Mesodermal cell (in vitro differentiated cells): ENCODE data around the gene ADIPOR2.

Source experiments
- H3K27ac ChIP-seq: 2 replicates; pipeline ENCODE4 v1.7.0; 2013; ENCODE audit warnings: mild to moderate bottlenecking, low read depth, low read length, moderate library complexity; ENCODE audit not compliant: severe bottlenecking
- H3K36me3 ChIP-seq: 2 replicates; pipeline ENCODE4 v1.7.1; 2013; ENCODE audit warnings: mild to moderate bottlenecking, low read length, moderate library complexity; ENCODE audit not compliant: control insufficient read depth, insufficient read depth
- H3K4me1 ChIP-seq: one replicate; pipeline ENCODE4 v1.7.1; 2013; ENCODE audit warnings: mild to moderate bottlenecking, low read length; ENCODE audit not compliant: insufficient read depth, control insufficient read depth, poor library complexity, severe bottlenecking
- H3K4me3 ChIP-seq: 2 replicates; pipeline ENCODE4 v1.7.0; 2013; ENCODE audit warnings: low read length, control low read depth, mild to moderate bottlenecking; ENCODE audit not compliant: insufficient read depth, poor library complexity, severe bottlenecking; ENCODE audit errors: extremely low read depth
- H3K9me3 ChIP-seq: 2 replicates; pipeline ENCODE4 v1.7.1; 2013; ENCODE audit warnings: mild to moderate bottlenecking, low read length, moderate library complexity; ENCODE audit not compliant: control insufficient read depth
- WGBS, 2 experiments: methylation state at CpG; one replicate each; pipeline ENCODE4 v1.1.5; 2013; ENCODE audit warnings: missing lambda C conversion rate in 2 of 2; ENCODE audit not compliant: insufficient coverage in 2 of 2; 5-methylcytosine and 5-hydroxymethylcytosine counted together

ADIPOR2 gene

GRCh38 chr12:1761857-1762256 is 71.0 kb downstream of the ADIPOR2 start:
- Histone ChIP-seq H3K4me1 (peaks cover 7% of the 10 kb centered on the region), H3K4me3 (no peak overlapping the region), H3K9me3 (no peaks in the 10 kb centered on the region), H3K27ac (no peak overlapping the region), H3K36me3 (peaks cover 21% of the 10 kb centered on the region)
- WGBS, 2 experiments, result 93 to 95% methylated on average over 3 of the region's 3 CpGs

GRCh38 chr12:1763153-1763552 is 72.3 kb downstream of the ADIPOR2 start:
- Histone ChIP-seq H3K27ac (no peak overlapping the region), H3K4me3 (no peak overlapping the region), H3K9me3 (no peaks in the 10 kb centered on the region), H3K4me1 (peaks cover 7% of the 10 kb centered on the region), H3K36me3 (peaks cover 11% of the 10 kb centered on the region)
- WGBS, 2 experiments, result 95 to 100% methylated on average over 2 of the region's 2 CpGs

DNA sequence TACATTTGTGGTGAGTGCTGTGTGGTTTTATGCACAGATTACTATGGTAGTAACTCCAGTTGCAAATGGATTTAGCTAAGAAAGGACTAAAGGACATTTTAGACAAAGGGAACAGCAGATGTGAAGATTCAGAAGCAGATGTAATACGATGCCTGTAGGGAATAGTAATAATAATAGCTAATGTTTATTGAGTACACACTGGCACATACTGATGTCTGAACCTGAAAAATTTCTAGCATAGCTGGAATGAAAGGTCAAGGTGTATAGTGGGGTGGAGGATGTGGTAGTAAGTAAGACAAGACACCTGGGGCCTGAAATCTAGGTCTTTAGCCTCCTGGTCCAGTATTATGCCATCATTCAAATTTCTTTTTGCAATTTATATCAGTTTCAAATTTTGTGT is 75.2 kb downstream of the ADIPOR2 start:
- Histone ChIP-seq H3K9me3 (no peaks in the 10 kb centered on the region), H3K36me3 (peaks cover 18% of the 10 kb centered on the region), H3K4me1 (no peaks in the 10 kb centered on the region), H3K4me3 (no peak overlapping the region), H3K27ac (no peak overlapping the region)
- WGBS, 2 experiments, result 71 to 100% methylated on average over 1 of the region's 1 CpG

- H3K4me1 ChIP-seq, result no peaks in the 10 kb centered on the region
- H3K36me3 ChIP-seq, result peaks cover 14% of the 10 kb centered on the region
- no peaks in the 10 kb centered on the region for H3K9me3 ChIP-seq
- WGBS, 2 experiments, result no CpG with 5 or more reads among the region's 1 CpG
- no peak overlapping the region for H3K4me3 ChIP-seq
- no peak overlapping the region for H3K27ac ChIP-seq
These were observed 76.7 kb downstream of the ADIPOR2 start for GRCh38 chr12:1767407-1768090.

- no CpG with 5 or more reads among the region's 1 CpG for WGBS, 2 experiments
- H3K27ac ChIP-seq, result no peak overlapping the region
- no peaks in the 10 kb centered on the region for H3K9me3 ChIP-seq
- peaks cover 12% of the 10 kb centered on the region for H3K36me3 ChIP-seq
- H3K4me1 ChIP-seq, result no peaks in the 10 kb centered on the region
- no peak overlapping the region for H3K4me3 ChIP-seq
These were observed 77.7 kb downstream of the ADIPOR2 start for GRCh38 chr12:1768615-1769014.

GRCh38 chr12:1769809-1770494 is 79.1 kb downstream of the ADIPOR2 start:
- no peak overlapping the region for H3K27ac ChIP-seq
- peaks cover 6% of the 10 kb centered on the region for H3K4me1 ChIP-seq
- peaks cover 8% of the 10 kb centered on the region for H3K36me3 ChIP-seq
- H3K4me3 ChIP-seq, result no peak overlapping the region
- no peaks in the 10 kb centered on the region for H3K9me3 ChIP-seq
- WGBS, 2 experiments, result 100% methylated on average over 2 of the region's 8 CpGs

GRCh38 chr12:1773937-1774655 is 83.2 kb downstream of the ADIPOR2 start:
- no peaks in the 10 kb centered on the region for H3K9me3 ChIP-seq
- no peak overlapping the region for H3K4me3 ChIP-seq
- WGBS, 2 experiments, result 80 to 96% methylated on average over 1 to 2 of the region's 4 CpGs
- peaks cover 28% of the 10 kb centered on the region for H3K4me1 ChIP-seq
- H3K27ac ChIP-seq, result peak overlapping the region; percentile 3
- peaks cover 11% of the 10 kb centered on the region for H3K36me3 ChIP-seq

DNA sequence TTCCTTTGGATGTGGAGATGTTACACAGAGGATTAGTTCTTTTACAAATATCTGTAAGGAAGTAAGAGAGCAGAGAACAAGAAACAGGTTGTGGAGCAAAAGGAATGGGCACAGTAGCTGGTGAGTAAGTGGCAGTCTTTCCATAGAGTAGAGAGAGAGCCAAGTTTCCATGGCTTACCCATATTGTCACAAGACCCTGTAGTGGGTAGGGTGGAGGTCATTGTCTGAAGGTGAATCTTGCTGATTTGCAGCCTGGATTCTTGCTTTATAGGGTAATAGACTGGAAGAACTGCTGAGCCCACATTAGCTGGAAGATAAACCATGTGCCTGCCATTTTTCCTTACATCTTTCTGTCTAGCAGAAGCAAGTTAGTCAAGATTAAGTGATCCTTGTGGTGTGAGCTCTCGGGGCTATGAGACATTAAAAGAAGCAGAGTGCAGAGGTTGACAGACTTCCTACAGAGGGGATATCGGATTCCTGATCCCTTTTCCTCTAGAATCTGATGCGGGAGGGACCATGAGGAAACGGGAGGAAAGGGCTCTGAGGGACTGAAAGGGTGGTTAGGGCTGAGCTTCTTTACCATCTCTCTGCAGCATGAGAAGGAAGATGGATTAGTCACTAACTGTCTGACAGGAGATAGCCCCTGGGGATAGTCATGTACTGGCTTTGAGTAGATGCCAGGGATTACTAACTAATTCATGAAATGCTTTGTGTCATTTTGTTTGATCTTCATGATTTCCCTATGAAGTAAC is 85.5 kb downstream of the ADIPOR2 start:
- H3K36me3 ChIP-seq, result peaks cover 19% of the 10 kb centered on the region
- H3K4me1 ChIP-seq, result peaks cover 39% of the 10 kb centered on the region
- no peak overlapping the region for H3K4me3 ChIP-seq
- no peaks in the 10 kb centered on the region for H3K9me3 ChIP-seq
- 44 to 51% methylated on average over 1 to 4 of the region's 4 CpGs for WGBS, 2 experiments
- H3K27ac ChIP-seq, result peak overlapping the region; percentile 54

- H3K36me3 ChIP-seq, result peaks cover 19% of the 10 kb centered on the region
- peaks cover 42% of the 10 kb centered on the region for H3K4me1 ChIP-seq
- WGBS, 2 experiments, result 90 to 100% methylated on average over 2 of the region's 5 CpGs
- H3K4me3 ChIP-seq, result no peak overlapping the region
- no peaks in the 10 kb centered on the region for H3K9me3 ChIP-seq
- no peak overlapping the region for H3K27ac ChIP-seq
These were observed 86.9 kb downstream of the ADIPOR2 start for GRCh38 chr12:1777798-1778197.

DNA sequence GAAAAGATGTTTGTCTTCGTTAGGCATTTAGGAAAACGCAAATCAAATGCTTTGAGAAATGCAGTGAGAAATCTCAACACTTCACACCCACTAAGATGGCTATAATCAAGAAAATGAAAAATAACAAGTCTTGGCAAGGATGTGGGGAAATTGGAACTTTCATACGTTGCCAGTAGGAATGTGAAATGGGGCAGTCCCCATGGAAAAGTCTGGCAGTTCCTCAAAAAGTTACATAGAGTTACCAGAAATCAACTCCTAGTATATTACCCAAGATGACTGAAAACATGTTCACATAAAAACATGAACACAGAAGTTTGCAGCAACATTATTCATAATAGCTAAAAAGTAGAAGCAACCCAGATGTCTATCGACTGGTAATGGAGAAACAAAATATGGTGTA is 88.0 kb downstream of the ADIPOR2 start:
- Histone ChIP-seq H3K9me3 (no peaks in the 10 kb centered on the region), H3K4me3 (no peak overlapping the region), H3K36me3 (peaks cover 27% of the 10 kb centered on the region), H3K27ac (no peak overlapping the region), H3K4me1 (peaks cover 40% of the 10 kb centered on the region)
- whole genome bisulfite sequencing, 2 experiments, result 100% methylated on average over 2 of the region's 4 CpGs; no CpG with 5 or more reads in 1 of the 2 experiments
